Stimulated activated CD8-positive, alpha-beta memory T cell treated with anti-CD3 and anti-CD28 coated beads, Interleukin-7, amount 100 ng/mL, for 48 hours (primary cell): ENCODE measurements around the gene SARS1.
A peak's percentile ranks its signal among the peaks of the same experiment; 100 is the strongest.

Source experiments
- DNase-seq, 2 donors: peaks; one replicate each; pipeline ENCODE4 v3.0.0-alpha.2; 2020; ENCODE audit warnings: low read depth in 1 of 2; ENCODE audit errors: extremely low read depth in 1 of 2

Gene SARS1

DNA sequence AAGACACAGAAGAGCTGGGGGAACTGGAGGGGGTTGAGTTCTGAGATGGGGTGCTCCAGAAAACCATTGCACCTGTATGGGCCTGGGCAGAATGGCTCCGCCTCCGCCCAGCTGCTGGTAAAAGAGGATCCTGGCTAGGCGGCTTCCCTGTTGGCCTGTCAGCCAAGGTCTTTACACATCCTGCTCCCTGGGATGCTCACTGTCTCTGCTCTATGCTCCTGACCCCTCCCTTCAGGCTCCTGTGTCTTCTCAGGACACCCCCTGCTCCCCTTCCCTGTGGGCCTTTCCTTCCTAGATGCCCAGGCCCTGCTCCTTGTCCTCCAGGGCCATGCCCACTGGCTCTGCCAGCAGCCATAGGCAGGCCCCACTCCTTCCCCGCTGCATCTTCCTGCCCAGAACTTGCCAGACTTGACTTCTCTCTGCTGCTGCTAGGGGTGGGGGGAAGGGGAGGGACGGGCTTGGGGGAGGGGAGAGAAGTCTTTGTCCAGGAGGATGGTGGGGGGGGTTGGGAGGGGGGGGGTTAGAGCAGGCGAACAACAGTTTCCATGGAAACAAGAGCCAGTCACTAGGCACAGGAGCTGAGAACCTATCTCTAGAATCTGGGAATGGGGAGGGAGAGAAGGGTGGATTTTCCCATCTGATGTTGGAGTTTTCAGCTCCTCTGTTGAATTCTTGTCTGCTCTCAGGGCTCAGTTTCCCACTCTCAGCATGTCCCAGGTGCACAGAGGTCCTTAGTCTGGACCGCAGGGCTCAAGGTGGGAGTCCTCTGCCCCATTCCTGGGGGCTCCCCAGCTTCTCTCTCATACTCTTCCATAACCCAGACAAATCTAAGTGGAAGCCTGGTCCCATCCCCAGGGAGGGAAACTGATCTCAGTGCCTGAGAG is 46.2 kb downstream of the SARS1 start:
- no peak for DNase-seq

DNA sequence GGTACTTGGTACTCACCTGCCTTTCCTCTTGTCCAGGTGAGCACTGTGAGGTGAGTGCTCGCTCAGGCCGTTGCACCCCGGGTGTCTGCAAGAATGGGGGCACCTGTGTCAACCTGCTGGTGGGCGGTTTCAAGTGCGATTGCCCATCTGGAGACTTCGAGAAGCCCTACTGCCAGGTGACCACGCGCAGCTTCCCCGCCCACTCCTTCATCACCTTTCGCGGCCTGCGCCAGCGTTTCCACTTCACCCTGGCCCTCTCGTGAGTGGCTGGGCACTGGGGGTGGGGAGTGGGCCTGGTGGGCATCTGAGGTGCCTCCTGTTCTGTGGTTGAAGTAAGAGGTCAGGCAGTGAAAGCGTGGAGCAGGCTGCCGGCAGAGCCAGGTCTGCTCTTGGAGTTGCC is 47.3 kb downstream of the SARS1 start:
- DNase-seq: no peak

DNA sequence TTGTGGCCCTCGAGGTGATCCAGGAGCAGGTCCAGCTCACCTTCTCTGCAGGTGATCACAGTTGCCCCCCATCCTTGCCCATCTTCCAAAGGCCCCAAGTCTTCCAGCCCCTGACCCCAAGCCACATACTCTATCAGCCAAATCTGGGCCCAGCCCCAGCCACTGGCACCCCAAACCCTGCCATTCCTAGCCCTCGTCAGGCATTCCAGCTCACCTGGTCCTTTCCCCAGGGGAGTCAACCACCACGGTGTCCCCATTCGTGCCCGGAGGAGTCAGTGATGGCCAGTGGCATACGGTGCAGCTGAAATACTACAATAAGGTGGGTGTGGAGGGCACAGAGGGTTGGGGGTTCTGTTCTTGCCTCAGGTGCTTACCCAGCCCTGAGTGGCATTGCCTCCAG is 47.9 kb downstream of the SARS1 start:
- DNase-seq: no peak

DNA sequence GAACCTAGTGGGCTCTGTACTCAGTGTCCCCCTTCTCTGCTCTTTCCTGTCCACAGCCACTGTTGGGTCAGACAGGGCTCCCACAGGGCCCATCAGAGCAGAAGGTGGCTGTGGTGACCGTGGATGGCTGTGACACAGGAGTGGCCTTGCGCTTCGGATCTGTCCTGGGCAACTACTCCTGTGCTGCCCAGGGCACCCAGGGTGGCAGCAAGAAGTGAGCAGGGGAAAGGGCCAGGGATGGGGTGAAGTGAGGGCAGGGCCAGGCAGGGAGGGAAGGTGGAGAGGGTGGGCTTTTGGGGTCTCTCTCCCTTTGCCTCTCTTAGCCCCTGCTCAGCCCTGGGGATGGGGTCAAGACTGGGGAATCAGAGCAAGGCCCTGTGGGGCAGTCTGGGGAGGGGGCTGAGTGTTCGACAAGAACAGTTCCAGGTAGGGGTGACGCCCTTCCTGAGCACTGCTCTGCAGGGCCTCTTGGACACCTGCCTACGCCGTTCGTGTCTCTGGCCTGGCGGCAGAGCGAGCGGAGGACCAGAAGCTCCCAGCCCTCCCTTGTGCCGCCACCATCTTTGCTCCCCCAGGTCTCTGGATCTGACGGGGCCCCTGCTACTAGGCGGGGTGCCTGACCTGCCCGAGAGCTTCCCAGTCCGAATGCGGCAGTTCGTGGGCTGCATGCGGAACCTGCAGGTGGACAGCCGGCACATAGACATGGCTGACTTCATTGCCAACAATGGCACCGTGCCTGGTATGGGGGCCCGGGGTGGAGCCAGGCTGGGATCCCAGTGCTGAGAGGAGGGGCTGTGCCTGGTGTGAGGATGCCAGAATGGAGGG is 48.7 kb downstream of the SARS1 start:
- no peak for DNase-seq

DNA sequence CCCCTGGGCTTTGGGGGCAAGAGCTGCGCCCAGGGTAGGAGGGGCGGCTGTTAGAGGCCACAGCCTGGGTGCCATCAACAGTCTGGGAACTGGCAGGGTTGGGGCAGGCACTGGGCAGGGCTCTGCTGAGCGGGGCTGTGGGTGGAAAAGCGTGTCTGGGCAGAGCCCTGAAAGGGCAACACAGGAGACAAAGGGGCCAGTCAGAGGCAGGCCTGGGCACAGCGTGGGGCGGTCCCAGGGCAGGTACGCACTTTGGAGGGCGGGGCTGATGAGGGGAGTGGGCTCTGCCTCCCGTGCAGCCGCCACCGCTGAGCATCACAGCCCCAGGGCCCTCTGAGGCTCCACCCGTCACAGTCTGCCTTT is 49.5 kb downstream of the SARS1 start:
- DNase-seq: no peak

DNA sequence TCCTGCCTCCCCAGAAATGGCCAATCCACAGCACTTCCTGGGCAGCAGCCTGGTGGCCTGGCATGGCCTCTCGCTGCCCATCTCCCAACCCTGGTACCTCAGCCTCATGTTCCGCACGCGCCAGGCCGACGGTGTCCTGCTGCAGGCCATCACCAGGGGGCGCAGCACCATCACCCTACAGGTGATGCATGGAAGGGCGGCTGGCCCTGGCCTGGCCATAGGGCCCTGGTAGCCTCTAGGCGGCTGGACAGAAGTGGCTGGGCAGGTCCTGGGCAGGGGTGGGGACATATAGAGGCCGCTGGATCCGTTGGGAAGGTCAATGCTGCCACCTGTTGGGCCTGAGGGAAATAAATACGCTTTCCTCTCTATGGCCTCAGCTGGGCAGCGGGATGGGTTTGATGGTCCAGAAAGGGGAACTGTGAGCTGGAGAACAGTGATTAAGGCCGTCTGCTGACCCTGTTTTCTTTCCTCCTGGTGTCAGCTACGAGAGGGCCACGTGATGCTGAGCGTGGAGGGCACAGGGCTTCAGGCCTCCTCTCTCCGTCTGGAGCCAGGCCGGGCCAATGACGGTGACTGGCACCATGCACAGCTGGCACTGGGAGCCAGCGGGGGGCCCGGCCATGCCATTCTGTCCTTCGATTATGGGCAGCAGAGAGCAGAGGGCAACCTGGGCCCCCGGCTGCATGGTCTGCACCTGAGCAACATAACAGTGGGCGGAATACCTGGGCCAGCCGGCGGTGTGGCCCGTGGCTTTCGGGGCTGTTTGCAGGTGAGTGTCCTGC is 50.1 kb downstream of the SARS1 start:
- DNase-seq: peak; percentile 32 to 64

DNA sequence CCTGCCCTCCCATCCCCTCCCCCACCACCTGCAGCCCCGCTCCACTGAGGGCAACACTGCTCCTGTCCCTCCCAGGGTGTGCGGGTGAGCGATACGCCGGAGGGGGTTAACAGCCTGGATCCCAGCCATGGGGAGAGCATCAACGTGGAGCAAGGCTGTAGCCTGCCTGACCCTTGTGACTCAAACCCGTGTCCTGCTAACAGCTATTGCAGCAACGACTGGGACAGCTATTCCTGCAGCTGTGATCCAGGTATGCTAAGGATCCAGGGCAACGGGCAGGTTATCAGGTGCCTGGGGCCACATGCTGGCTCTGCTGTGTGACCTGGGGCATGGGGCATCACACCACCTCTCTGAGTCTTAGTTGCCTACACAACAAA is 50.6 kb downstream of the SARS1 start:
- DNase-seq: no peak

DNA sequence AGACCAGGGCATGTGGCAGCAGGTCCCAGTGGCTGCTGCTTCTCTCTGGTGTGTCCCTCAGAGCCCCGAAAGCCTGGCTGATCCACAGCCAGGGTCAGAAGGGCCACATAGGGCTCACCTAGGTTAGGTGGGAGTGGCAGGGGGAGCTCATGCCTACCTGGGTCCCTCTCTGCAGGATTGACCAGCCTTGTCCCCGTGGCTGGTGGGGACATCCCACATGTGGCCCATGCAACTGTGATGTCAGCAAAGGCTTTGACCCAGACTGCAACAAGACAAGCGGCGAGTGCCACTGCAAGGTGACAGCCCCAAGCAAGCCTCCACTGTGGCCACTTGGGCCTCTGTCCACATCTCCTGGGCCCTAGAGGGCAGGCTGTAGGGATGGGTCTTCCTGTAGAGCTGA is 51.3 kb downstream of the SARS1 start:
- no peak for DNase-seq

DNA sequence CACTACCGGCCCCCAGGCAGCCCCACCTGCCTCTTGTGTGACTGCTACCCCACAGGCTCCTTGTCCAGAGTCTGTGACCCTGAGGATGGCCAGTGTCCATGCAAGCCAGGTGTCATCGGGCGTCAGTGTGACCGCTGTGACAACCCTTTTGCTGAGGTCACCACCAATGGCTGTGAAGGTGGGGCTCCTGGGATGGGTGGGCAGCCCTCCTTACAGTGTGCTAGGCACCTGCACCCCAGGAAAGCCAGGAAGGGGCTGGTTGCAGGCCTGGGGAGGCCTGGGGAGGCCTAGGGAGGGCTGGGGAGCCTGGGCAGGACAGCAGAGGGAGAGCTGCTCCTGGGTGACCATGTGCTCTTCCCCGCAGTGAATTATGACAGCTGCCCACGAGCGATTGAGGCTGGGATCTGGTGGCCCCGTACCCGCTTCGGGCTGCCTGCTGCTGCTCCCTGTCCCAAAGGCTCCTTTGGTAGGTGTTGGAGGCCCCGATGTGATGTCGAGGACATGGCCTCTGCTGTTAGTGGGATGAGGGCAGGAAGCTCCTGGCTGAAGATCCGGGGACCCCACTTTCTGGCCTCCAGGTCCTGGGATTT is 52.1 kb downstream of the SARS1 start:
- DNase-seq: no peak

DNA sequence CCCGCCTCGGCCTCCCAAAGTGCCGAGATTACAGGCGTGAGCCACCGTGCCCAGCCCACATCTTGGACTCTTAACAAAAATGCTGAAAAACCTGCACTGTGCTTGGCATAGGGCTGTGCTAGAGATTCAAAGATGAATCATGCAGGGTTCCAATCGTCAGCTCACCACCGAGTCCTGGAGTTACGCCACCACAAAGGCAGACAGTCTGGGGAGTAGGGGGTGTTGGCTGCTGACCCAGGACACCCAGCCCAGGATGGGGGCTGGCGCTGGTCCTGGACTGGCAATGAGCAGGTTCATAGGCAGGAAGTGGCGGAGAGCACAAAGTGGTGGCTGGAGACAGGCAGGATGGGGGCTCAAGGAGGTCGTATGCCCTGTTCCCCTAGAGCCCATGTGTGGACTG is 53.2 kb downstream of the SARS1 start:
- DNase-seq: no peak

DNA sequence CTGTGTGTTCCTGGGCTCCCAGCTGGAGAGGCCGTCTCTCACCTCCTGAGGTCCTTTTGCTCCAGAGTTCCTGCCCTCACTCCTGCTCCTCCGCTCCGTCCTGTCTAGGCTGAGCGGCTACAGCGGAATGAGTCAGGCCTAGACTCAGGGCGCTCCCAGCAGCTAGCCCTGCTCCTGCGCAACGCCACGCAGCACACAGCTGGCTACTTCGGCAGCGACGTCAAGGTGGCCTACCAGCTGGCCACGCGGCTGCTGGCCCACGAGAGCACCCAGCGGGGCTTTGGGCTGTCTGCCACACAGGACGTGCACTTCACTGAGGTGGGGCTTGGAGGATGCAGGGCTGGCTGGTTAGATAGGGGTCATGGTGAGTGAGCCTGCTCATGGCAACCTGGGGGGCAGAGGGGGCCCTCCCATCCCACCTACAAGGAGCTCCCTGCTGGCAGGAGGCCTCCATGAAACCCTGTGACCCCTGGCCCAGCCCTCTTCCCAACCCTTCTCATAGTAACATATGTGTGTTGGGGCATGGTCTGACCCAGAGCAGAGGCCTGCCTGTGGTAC is 54.1 kb downstream of the SARS1 start:
- DNase-seq: no peak

DNA sequence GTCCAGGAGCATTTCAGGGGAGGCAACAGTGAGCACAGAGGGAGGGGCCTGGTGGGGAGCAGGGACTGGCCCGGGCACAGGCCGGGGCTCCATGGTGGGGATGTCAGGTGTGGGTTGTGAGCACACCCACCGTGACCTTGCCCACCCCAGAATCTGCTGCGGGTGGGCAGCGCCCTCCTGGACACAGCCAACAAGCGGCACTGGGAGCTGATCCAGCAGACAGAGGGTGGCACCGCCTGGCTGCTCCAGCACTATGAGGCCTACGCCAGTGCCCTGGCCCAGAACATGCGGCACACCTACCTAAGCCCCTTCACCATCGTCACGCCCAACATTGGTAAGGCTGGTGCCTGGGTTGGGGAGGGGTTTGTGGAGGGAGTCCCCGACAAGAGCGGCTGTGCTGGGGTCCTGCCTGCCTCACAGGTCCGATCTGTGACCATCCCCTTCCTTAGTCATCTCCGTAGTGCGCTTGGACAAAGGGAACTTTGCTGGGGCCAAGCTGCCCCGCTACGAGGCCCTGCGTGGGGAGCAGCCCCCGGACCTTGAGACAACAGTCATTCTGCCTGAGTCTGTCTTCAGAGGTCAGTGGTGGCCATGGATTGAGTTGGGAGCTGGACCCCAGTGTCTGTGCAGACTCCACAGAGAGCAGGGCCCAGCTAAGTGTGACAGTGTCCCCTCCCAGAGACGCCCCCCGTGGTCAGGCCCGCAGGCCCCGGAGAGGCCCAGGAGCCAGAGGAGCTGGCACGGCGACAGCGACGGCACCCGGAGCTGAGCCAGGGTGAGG is 54.9 kb downstream of the SARS1 start:
- DNase-seq: no peak

DNA sequence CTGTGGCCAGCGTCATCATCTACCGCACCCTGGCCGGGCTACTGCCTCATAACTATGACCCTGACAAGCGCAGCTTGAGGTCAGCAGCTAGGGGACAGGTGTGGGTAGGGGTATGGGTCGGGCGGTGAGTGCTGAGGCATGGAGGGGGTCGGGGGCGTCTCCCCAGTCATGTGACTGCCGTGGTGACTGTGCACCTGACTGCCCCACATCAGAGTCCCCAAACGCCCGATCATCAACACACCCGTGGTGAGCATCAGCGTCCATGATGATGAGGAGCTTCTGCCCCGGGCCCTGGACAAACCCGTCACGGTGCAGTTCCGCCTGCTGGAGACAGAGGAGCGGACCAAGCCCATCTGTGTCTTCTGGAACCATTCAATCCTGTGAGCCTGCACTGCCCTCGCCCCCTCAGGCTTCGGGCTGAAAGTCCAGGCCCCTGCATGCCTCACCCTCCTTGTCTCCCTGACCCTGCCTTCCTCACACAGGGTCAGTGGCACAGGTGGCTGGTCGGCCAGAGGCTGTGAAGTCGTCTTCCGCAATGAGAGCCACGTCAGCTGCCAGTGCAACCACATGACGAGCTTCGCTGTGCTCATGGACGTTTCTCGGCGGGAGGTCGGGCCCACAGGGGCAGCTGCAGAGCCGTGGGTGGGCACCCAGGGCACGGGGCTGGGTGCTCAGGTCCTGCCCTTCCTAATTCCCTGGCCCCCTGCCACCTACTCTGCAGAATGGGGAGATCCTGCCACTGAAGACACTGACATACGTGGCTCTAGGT is 55.7 kb downstream of the SARS1 start:
- no peak for DNase-seq

DNA sequence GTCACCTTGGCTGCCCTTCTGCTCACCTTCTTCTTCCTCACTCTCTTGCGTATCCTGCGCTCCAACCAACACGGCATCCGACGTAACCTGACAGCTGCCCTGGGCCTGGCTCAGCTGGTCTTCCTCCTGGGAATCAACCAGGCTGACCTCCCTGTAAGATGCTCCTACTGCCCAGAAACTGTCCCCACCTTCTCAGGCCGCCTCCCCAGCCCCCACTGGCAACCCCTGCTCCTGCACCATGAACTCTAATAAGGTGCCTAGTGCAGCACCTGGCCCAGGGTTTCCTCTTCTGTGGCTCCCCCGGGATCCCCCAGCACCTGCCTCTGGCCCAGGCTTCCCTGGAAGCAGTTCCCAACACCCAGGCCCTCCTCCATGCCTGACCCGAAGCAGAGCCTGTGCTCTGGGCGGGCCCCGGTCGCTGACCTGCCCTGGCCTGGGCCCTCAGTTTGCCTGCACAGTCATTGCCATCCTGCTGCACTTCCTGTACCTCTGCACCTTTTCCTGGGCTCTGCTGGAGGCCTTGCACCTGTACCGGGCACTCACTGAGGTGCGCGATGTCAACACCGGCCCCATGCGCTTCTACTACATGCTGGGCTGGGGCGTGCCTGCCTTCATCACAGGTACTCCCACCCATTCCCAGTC is 56.4 kb downstream of the SARS1 start:
- DNase-seq: no peak

DNA sequence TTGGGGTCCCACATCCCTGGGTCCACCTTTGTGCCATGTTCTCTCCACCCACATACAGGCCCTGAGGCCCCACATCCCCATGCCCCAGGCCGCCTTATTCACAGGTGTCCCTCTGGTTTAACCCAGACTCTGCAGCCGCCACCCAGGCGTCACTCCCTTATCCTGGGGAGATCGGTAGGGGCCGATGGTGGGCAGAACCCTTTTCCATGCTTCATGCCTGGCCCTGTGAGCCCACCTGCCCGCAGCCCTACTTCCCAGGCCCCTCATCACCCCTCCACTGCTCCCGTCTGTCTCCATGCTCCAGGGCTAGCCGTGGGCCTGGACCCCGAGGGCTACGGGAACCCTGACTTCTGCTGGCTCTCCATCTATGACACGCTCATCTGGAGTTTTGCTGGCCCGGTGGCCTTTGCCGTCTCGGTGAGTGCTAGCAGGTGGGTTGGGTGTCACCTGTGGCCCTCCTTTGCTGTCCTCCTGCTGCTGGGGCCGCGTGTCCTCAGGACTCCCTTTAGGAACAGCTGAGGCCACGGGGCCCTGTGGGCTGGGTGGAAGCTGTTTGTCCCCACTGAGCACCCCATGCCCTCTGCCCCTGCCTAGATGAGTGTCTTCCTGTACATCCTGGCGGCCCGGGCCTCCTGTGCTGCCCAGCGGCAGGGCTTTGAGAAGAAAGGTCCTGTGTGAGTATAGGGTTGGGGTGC is 57.1 kb downstream of the SARS1 start:
- no peak for DNase-seq

DNA sequence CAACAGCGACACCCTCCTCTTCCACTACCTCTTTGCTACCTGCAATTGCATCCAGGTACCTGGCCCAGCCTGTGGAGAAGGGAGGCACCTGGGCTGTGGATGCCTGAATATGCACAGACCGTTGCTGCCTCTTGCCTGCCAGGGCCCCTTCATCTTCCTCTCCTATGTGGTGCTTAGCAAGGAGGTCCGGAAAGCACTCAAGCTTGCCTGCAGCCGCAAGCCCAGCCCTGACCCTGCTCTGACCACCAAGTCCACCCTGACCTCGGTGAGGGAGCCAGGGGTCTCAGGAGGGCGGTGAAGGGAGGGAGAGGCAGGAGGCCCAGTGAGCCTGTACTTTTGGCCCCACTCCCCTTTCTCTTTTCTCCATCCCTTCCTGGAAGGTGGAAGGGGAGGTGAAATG is 57.7 kb downstream of the SARS1 start:
- no peak for DNase-seq

DNA sequence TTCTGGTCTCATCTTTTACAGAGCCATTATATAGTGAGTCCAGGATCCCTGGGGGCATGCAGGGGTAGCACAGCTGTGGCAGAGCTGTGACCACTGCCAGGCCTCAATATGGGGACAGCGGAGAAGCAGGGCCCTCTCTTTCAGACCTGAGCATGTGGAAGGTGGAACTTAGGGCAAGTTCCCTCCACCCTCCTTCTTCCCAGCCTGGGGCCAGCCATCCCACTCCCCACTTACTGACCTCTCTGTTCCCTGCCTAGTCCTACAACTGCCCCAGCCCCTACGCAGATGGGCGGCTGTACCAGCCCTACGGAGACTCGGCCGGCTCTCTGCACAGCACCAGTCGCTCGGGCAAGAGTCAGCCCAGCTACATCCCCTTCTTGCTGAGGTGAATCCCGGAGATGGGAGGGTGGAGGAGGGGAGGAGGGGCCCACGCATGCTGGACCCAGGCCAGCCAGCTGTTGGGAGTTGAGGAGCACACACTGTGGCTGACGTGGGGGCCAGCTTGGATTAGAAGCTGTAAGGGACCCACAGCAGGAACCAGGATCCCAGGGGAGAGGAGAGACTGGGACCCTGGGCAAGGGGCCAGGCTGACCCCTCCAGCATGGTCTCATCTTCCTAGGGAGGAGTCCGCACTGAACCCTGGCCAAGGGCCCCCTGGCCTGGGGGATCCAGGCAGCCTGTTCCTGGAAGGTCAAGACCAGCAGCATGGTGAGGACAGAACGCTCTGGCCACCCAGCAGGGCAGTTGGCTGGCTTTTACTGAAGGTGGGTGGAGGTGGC is 58.5 kb downstream of the SARS1 start:
- no peak for DNase-seq
